ENCODE measurements around the gene DNAJC27. TPM values are rescaled to one million over a fixed set of nuclear protein-coding genes. Genes with fewer than 3 reads are reported as not detected.

DNAJC27 gene
- total and polyA plus RNA-seq, 9 of the 15 experiments (the other 6 are each of a cell fraction or from before 2014, with no cell fraction given): 0.53 to 5.9 (median 3.0) TPM

DNA sequence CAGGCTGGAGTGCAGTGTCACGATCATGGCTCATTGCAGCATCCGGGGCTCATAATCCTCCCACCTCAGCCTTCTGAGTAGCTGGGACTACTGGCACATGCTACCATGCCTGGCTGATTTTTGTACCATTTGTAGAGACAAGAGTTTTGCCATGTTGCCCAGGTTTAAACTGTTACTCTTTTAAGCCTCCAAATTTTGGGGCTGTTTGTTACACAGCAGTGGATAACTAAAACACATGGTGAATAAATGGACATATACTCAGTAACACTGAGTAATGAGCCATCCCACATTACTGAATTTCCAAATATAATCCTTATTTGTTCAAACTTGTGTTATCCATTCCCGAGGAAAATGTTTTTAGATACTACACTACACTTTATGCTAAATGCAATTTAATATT is 61.5 kb downstream of the DNAJC27 start:
- no TSS peak for BruUV-seq (replicated peaks)
- CTCF ChIA-PET (ENCODE audit: low intra/inter-chr PET ratio): no interaction called here
- intact Hi-C loops (cut with micrococcal nuclease) (no loop called here), in situ Hi-C loops (cut with MboI) (no loop called here)
- POLR2A ChIA-PET: no interaction called here
- Histone ChIP-seq H3K27me3 (ENCODE audit: control insufficient read depth in 2 of 2, insufficient read depth in 2 of 2, low read length in 2 of 2) (no peaks in the 10 kb centered on the region), H3K79me2 (ENCODE audit: control insufficient read depth, insufficient read depth, low read length) (peaks cover 9% of the 10 kb centered on the region; the same call in 2 of the 3 replicates), H3K4me3 (no peak overlapping the region), H3K36me3 (ENCODE audit: control insufficient read depth, insufficient read depth, low read length) (peaks cover 47% of the 10 kb centered on the region; the same call in 2 of the 3 replicates), H3K9me1 (ENCODE audit: control insufficient read depth, insufficient read depth, low read length) (no peaks in the 10 kb centered on the region), H3K9ac (ENCODE audit: insufficient read depth in 1 of 2, low read depth in 2 of 2, low read length in 2 of 2) (no peak overlapping the region), H3K27ac (ENCODE audit: extremely low read depth, low read depth, low read length) (no peak overlapping the region), H3K9me3 (replicated peaks; ENCODE audit: control insufficient read depth, insufficient read depth, low read depth, low read length) (peaks cover 5% of the 10 kb centered on the region), H3K4me2 (ENCODE audit: insufficient read depth, low read length) (no peak overlapping the region), H3K4me1 (replicated peaks in 1 of 2; ENCODE audit: control insufficient read depth in 2 of 2, insufficient read depth in 2 of 2, low read length in 2 of 2) (peaks cover 0 to 6% of the 10 kb centered on the region in 2 experiments; a peak in 1 of 5 replicates), H4K20me1 (replicated peaks; ENCODE audit: control insufficient read depth, insufficient read depth, low read length) (no peaks in the 10 kb centered on the region; the same call in 1 of the 2 replicates), H2AFZ (ENCODE audit: low read depth, low read length) (no peak overlapping the region)
- FAIRE-seq (peak; percentile 6), ATAC-seq (no peak), DNase-seq (ENCODE audit: extremely low read depth in 1 of 4, low spot score in 3 of 4) (no peak)
- TF ChIP-seq BCOR (IDR thresholded peaks at IDR 0.05) (peak; percentile 37; the same call in 1 of the 2 replicates), NFRKB (IDR thresholded peaks at IDR 0.05; ENCODE audit: low read depth) (no peak), RBM25 (IDR thresholded peaks at IDR 0.05; ENCODE audit: low read depth, low read length, severe bottlenecking) (peak; percentile 46)
- WGBS (ENCODE audit: insufficient coverage, low coverage, missing lambda C conversion rate): 98% methylated on average over 3 of the region's 3 CpGs

GRCh38 chr2:24909555-24910177 is 62.1 kb downstream of the DNAJC27 start:
- DNase-seq (ENCODE audit: extremely low read depth in 1 of 4, low spot score in 3 of 4) (no peak), FAIRE-seq (no peak), ATAC-seq (no peak)
- H3K9ac ChIP-seq (ENCODE audit: insufficient read depth in 1 of 2, low read depth in 2 of 2, low read length in 2 of 2): no peak overlapping the region
- H3K36me3 ChIP-seq (ENCODE audit: control insufficient read depth, insufficient read depth, low read length): peaks cover 41% of the 10 kb centered on the region; the same call in 2 of the 3 replicates
- WGBS (ENCODE audit: insufficient coverage, low coverage, missing lambda C conversion rate): 61% methylated on average over 5 of the region's 5 CpGs
- intact Hi-C loops (cut with micrococcal nuclease) (no loop called here), in situ Hi-C loops (cut with MboI) (no loop called here)
- BruUV-seq (replicated peaks): no TSS peak
- H3K79me2 ChIP-seq (ENCODE audit: control insufficient read depth, insufficient read depth, low read length): peaks cover 7% of the 10 kb centered on the region; the same call in 2 of the 3 replicates
- peaks cover 5% of the 10 kb centered on the region for H3K9me3 ChIP-seq (replicated peaks; ENCODE audit: control insufficient read depth, insufficient read depth, low read depth, low read length)
- ChIA-PET CTCF (ENCODE audit: low intra/inter-chr PET ratio) (no interaction called here), POLR2A (no interaction called here)
- no peak overlapping the region for H2AFZ ChIP-seq (ENCODE audit: low read depth, low read length)
- H3K9me1 ChIP-seq (ENCODE audit: control insufficient read depth, insufficient read depth, low read length): no peaks in the 10 kb centered on the region
- no peaks in the 10 kb centered on the region; the same call in 1 of the 2 replicates for H4K20me1 ChIP-seq (replicated peaks; ENCODE audit: control insufficient read depth, insufficient read depth, low read length)
- H3K27me3 ChIP-seq (ENCODE audit: control insufficient read depth in 2 of 2, insufficient read depth in 2 of 2, low read length in 2 of 2): no peaks in the 10 kb centered on the region
- no peak overlapping the region for H3K4me2 ChIP-seq (ENCODE audit: insufficient read depth, low read length)
- H3K27ac ChIP-seq (ENCODE audit: extremely low read depth, low read depth, low read length): no peak overlapping the region
- H3K4me3 ChIP-seq: no peak overlapping the region
- peaks cover 0 to under 1% of the 10 kb centered on the region in 2 experiments; a peak in 1 of 5 replicates for H3K4me1 ChIP-seq (replicated peaks in 1 of 2; ENCODE audit: control insufficient read depth in 2 of 2, insufficient read depth in 2 of 2, low read length in 2 of 2)
- no peak for TF ChIP-seq DMBX1 (CRISPR knock-in tag; IDR thresholded peaks at IDR 0.05; ENCODE audit: borderline replicate concordance)
- TF ChIP-seq HDAC2 (IDR thresholded peaks at IDR 0.05): no peak
- TF ChIP-seq IRF1 (CRISPR knock-in tag; IDR thresholded peaks at IDR 0.05; ENCODE audit: borderline replicate concordance): no peak
- no peak for TF ChIP-seq PHB (CRISPR knock-in tag; IDR thresholded peaks at IDR 0.05)
- TF ChIP-seq, protein P1, sequence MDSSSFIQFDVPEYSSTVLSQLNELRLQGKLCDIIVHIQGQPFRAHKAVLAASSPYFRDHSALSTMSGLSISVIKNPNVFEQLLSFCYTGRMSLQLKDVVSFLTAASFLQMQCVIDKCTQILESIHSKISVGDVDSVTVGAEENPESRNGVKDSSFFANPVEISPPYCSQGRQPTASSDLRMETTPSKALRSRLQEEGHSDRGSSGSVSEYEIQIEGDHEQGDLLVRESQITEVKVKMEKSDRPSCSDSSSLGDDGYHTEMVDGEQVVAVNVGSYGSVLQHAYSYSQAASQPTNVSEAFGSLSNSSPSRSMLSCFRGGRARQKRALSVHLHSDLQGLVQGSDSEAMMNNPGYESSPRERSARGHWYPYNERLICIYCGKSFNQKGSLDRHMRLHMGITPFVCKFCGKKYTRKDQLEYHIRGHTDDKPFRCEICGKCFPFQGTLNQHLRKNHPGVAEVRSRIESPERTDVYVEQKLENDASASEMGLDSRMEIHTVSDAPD (CRISPR knock-in tag; IDR thresholded peaks at IDR 0.05): no peak
- TF ChIP-seq NCOA1 (IDR thresholded peaks at IDR 0.05; ENCODE audit: low read depth): no peak
- no peak for TF ChIP-seq ZSCAN29 (IDR thresholded peaks at IDR 0.05)
- TF ChIP-seq NCOA4 (IDR thresholded peaks at IDR 0.05; ENCODE audit: partially characterized antibody): no peak
- no peak for TF ChIP-seq KAT8 (IDR thresholded peaks at IDR 0.05; ENCODE audit: low read depth)
- no peak for TF ChIP-seq ZNF395 (CRISPR knock-in tag; IDR thresholded peaks at IDR 0.05)
- no peak for TF ChIP-seq GATA2 (CRISPR knock-in tag; IDR thresholded peaks at IDR 0.05)

All from K562 (cell line).